ENCODE measurements around the gene CORIN.
"Not testable (repeated sequence)": the region's sequence is repeated elsewhere in the genome, so short reads cannot be mapped to it uniquely, and the experiment has no call there.

CORIN gene

GRCh38 chr4:47715716-47716416 lies 122.0 kb downstream of the CORIN start:
- in situ Hi-C loops (cut with HindIII; ENCODE audit: low sequenced_read_pairs), result no loop called here
- no peak for DNase-seq (ENCODE audit: low read depth)
- no peak overlapping the region for H3K4me3 ChIP-seq (ENCODE audit: low read depth, low read length)
- no peak for TF ChIP-seq CTCF (IDR thresholded peaks at IDR 0.05; ENCODE audit: low read depth, low read length, missing control alignments)

GRCh38 chr4:47714269-47714668 lies 123.6 kb downstream of the CORIN start:
- no peak for TF ChIP-seq CTCF (IDR thresholded peaks at IDR 0.05; ENCODE audit: low read depth, low read length, missing control alignments)
- no peak for DNase-seq (ENCODE audit: low read depth)
- in situ Hi-C loops (cut with HindIII; ENCODE audit: low sequenced_read_pairs), result loop anchor here (5.0 kb wide), 1 partner anchor 37 kb away; no protein-coding TSS in a partner anchor
- no peak overlapping the region for H3K4me3 ChIP-seq (ENCODE audit: low read depth, low read length)

GRCh38 chr4:47713129-47713834 lies 124.6 kb downstream of the CORIN start:
- in situ Hi-C loops (cut with HindIII; ENCODE audit: low sequenced_read_pairs), result loop anchor here (5.0 kb wide), 1 partner anchor 36 kb away; no protein-coding TSS in a partner anchor
- no peak overlapping the region for H3K4me3 ChIP-seq (ENCODE audit: low read depth, low read length)
- no peak for TF ChIP-seq CTCF (IDR thresholded peaks at IDR 0.05; ENCODE audit: low read depth, low read length, missing control alignments)
- DNase-seq (ENCODE audit: low read depth), result no peak

GRCh38 chr4:47711646-47712045 lies 126.2 kb downstream of the CORIN start:
- TF ChIP-seq CTCF (IDR thresholded peaks at IDR 0.05; ENCODE audit: low read depth, low read length, missing control alignments), result no peak
- no peak overlapping the region for H3K4me3 ChIP-seq (ENCODE audit: low read depth, low read length)
- in situ Hi-C loops (cut with HindIII; ENCODE audit: low sequenced_read_pairs), result loop anchor here (5.0 kb wide), 1 partner anchor 34 kb away; no protein-coding TSS in a partner anchor
- no peak for DNase-seq (ENCODE audit: low read depth)

GRCh38 chr4:47711183-47711582 lies 126.7 kb downstream of the CORIN start:
- TF ChIP-seq CTCF (IDR thresholded peaks at IDR 0.05; ENCODE audit: low read depth, low read length, missing control alignments), result no peak
- DNase-seq (ENCODE audit: low read depth), result no peak
- no peak overlapping the region for H3K4me3 ChIP-seq (ENCODE audit: low read depth, low read length)
- in situ Hi-C loops (cut with HindIII; ENCODE audit: low sequenced_read_pairs), result loop anchor here (5.0 kb wide), 1 partner anchor 34 kb away; no protein-coding TSS in a partner anchor

GRCh38 chr4:47706352-47706751 lies 131.5 kb downstream of the CORIN start:
- H3K4me3 ChIP-seq (ENCODE audit: low read depth, low read length); DNase-seq (ENCODE audit: low read depth); in situ Hi-C loops (cut with HindIII; ENCODE audit: low sequenced_read_pairs): not testable (repeated sequence)

Measured in astrocyte of the cerebellum (primary cell).